ENCODE results near the gene PEX6.

- TF ChIP-seq CTCF (IDR thresholded peaks at IDR 0.05) (no peak), POLR2A (IDR thresholded peaks at IDR 0.05) (no peak), POLR2AphosphoS5 (IDR thresholded peaks at IDR 0.05) (no peak)
These were observed 10.8 kb downstream of the PEX6 start for GRCh38 chr6:42968126-42968701.

All from breast epithelium (tissue), 3 donors.